Endothelial cell of umbilical vein (primary cell): ENCODE measurements around the gene OSTC. TPM values are rescaled to one million over a fixed set of nuclear protein-coding genes. Genes with fewer than 3 reads are reported as not detected.

ENCODE experiments used
- BruUV-seq: library from RNA; stranded (reverse); fragments of 400-500 nt; replicated peaks from 2 replicates; lab custom pipeline; 2021; lab: Mats Ljungman, UMichigan
- CTCF ChIA-PET: fragments of 300-600, 350-600 bp; sonication (Branson Sonifier 250); formaldehyde crosslinking; loops from one replicate; lab custom pipeline; 2021; ENCODE audit warnings: antibody characterized with exemption, inconsistent platforms; lab: Charles Lee
- POLR2A ChIA-PET: fragments of 300-600, 350-600 bp; sonication (Branson Sonifier 250); formaldehyde crosslinking; loops from one replicate; lab custom pipeline; 2021; ENCODE audit warnings: antibody characterized with exemption, inconsistent platforms; lab: Charles Lee
- DNase-seq: peaks from one replicate; pipeline ENCODE4 v3.0.0-alpha.2; 2011; ENCODE audit warnings: low read depth, low spot score
- FAIRE-seq: peaks from 2 replicates; lab custom pipeline; 2011; peaks lifted over from hg19 to GRCh38; lab: Jason Lieb, UNC
- H2AFZ ChIP-seq: 2 replicates; pipeline ENCODE4 v1.6.0; 2012; ENCODE audit warnings: low read depth, low read length, control low read depth, inconsistent platforms
- H3K27ac ChIP-seq: 2 replicates; pipeline ENCODE4 v1.5.1; 2011; ENCODE audit warnings: low read depth, mild to moderate bottlenecking, control low read depth, low read length, moderate library complexity; ENCODE audit not compliant: insufficient read depth
- H3K27me3 ChIP-seq, 2 experiments: 2 replicates each; pipeline versions ENCODE4 v1.6.0 to v1.6.1; 2011; ENCODE audit warnings: low read length in 2 of 2, mixed read lengths in 1 of 2; ENCODE audit not compliant: control insufficient read depth in 2 of 2, insufficient read depth in 2 of 2
- H3K36me3 ChIP-seq, 2 experiments: 2 replicates in 1 of 2; 3 replicates in 1 of 2; pipeline ENCODE4 v1.5.1; 2011; ENCODE audit warnings: low read length in 2 of 2, mild to moderate bottlenecking in 1 of 2, moderate library complexity in 1 of 2; ENCODE audit not compliant: control insufficient read depth in 2 of 2, insufficient read depth in 2 of 2; ENCODE audit errors: extremely low read depth in 1 of 2
- H3K4me1 ChIP-seq: 3 replicates; pipeline ENCODE4 v1.5.1; 2011; ENCODE audit warnings: mild to moderate bottlenecking, low read length; ENCODE audit not compliant: control insufficient read depth, insufficient read depth; ENCODE audit errors: extremely low read depth
- H3K4me2 ChIP-seq: 2 replicates; pipeline ENCODE4 v1.6.1; 2011; ENCODE audit warnings: low read length, control low read depth, mixed read lengths; ENCODE audit not compliant: insufficient read depth
- H3K4me3 ChIP-seq, 3 experiments: fragments of 200-600 bp in 1 of 3; sonication (generic), shearing (Covaris generic) in 1 of 3; replicated peaks in 1 of 3; 2 replicates each; pipeline ENCODE4 v1.5.1; 2011 to 2016; ENCODE audit warnings: control low read depth in 3 of 3, low read length in 3 of 3, mild to moderate bottlenecking in 2 of 3, inconsistent platforms in 1 of 3, low read depth in 1 of 3, moderate library complexity in 1 of 3; ENCODE audit not compliant: insufficient read depth in 1 of 3
- H3K79me2 ChIP-seq: 2 replicates; pipeline ENCODE4 v1.6.0; 2012; ENCODE audit warnings: low read length, inconsistent platforms; ENCODE audit not compliant: control insufficient read depth, insufficient read depth
- H3K9ac ChIP-seq: replicated peaks from 2 replicates; pipeline ENCODE3; 2011; ENCODE audit warnings: low read length, control low read depth; ENCODE audit not compliant: insufficient read depth; ENCODE audit errors: extremely low read depth
- H3K9me1 ChIP-seq: replicated peaks from 3 replicates; pipeline ENCODE4 v1.6.0; 2011; ENCODE audit warnings: mild to moderate bottlenecking, low read length; ENCODE audit not compliant: control insufficient read depth, insufficient read depth; ENCODE audit errors: extremely low read depth
- H3K9me3 ChIP-seq: replicated peaks from 2 replicates; pipeline ENCODE4 v1.5.1; 2012; ENCODE audit warnings: low read length, inconsistent platforms; ENCODE audit not compliant: control insufficient read depth, insufficient read depth
- H4K20me1 ChIP-seq: replicated peaks from 2 replicates; pipeline ENCODE3; 2011; ENCODE audit warnings: mild to moderate bottlenecking, low read length; ENCODE audit not compliant: control insufficient read depth, insufficient read depth; ENCODE audit errors: extremely low read depth
- EZH2 ChIP-seq: IDR thresholded peaks from 2 replicates; pipeline ENCODE4 v1.6.1; 2012; ENCODE audit warnings: borderline replicate concordance, low read depth, mild to moderate bottlenecking, moderate library complexity, low read length, inconsistent platforms; ENCODE audit not compliant: severe bottlenecking
- JUN ChIP-seq: IDR thresholded peaks from 2 replicates; pipeline ENCODE4 v1.6.1; 2011; ENCODE audit warnings: borderline replicate concordance, low read depth; ENCODE audit not compliant: insufficient read length, insufficient read depth
- MYC ChIP-seq: IDR thresholded peaks from one replicate; pipeline ENCODE4 v1.6.1; 2011; ENCODE audit warnings: mild to moderate bottlenecking, low read depth, low read length
- dilution Hi-C: fragments of 300-500 bp; cut with MboI; formaldehyde crosslinking; loops from one replicate; pipeline ENCODE4 v1.15.0; 2019; ENCODE audit warnings: low sequenced_read_pairs; ENCODE audit not compliant: extremely low pct_ligation_motif_present
- intact Hi-C: fragments of 100-400 bp; cut with micrococcal nuclease; formaldehyde crosslinking; loops from one replicate; pipeline ENCODE4 v1.10.0; 2022
- polyA plus RNA-seq, 4 experiments: library from polyadenylated mRNA; depleted of rRNA in 3 of 4; stranded (reverse) in 3 of 4; unstranded in 1 of 4; fragments of >200 nt; gene quantifications; 2 replicates each; pipeline versions ENCODE4 v1.2.1 to v1.2.3, GENCODE V29; 2011 to 2012; ENCODE audit warnings: missing spikeins in 1 of 4
- total RNA-seq: library from RNA; stranded (reverse); gene quantifications from 2 replicates; pipeline ENCODE4 v1.2.3, GENCODE V29; 2021
- TF ChIP-seq, protein P1 (sequence below): IDR thresholded peaks from 2 replicates; pipeline ENCODE4 v1.6.1; 2011; ENCODE audit not compliant: insufficient read depth, insufficient read length

Gene OSTC
- total and polyA plus RNA-seq, 2 donors (not counting 3 experiments of a cell fraction or from before 2014, with no cell fraction given): 196 to 310 TPM

DNA sequence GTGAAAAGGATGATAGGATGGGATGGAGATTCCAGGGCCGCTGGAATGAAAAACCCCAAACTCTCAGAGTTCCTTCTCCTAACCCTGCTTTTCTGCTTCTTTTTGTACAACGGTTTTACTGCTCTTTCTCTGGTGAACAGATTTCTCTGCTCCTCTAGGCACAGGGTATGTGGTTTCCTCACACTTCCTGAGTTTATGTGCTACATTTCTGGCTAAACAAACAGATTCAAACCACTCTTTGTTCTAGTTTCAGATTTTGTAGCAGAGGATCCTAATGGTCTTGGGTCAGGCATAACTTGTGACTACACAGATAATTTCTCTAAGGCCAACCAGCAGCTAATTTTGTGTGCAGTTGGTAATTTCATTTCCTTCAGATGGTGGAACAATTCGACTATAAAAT is 52.6 kb downstream of the OSTC start:
- Histone ChIP-seq H3K4me2 (no peak overlapping the region), H3K9me3 (no peaks in the 10 kb centered on the region), H3K36me3 (no peaks in the 10 kb centered on the region), H3K4me3 (no peak overlapping the region), H3K27me3 (peaks cover 0 to 5% of the 10 kb centered on the region in 2 experiments), H3K79me2 (no peaks in the 10 kb centered on the region), H2AFZ (no peak overlapping the region), H4K20me1 (no peaks in the 10 kb centered on the region), H3K27ac (no peak overlapping the region), H3K4me1 (no peaks in the 10 kb centered on the region), H3K9me1 (no peaks in the 10 kb centered on the region), H3K9ac (no peak overlapping the region)
- TF ChIP-seq JUN: no peak
- BruUV-seq: no TSS peak
- no peak for FAIRE-seq
- dilution Hi-C loops: no loop called here
- POLR2A ChIA-PET: no interaction called here
- intact Hi-C loops: no loop called here
- CTCF ChIA-PET: no interaction called here
- DNase-seq: no peak

DNA sequence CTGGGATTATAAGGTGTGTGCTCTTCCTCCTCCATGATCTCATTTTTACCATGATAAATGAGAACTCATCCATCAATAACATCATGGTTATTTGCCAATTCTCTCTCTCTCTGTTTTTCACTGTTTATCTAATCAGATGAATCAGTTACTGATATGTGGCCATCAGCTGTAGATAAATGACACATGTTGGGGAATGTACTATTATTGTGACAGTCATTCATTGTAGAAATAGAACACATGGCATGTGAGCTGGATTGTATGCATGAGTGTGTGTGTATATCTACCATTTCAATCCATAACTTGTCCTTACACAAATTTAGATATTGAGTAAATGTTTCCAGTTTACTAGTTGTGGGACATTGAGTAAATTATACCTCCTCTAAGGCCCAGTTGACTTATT is 53.0 kb downstream of the OSTC start:
- ChIA-PET CTCF (no interaction called here), POLR2A (no interaction called here)
- Histone ChIP-seq H3K79me2 (no peaks in the 10 kb centered on the region), H3K9me1 (no peaks in the 10 kb centered on the region), H3K27ac (no peak overlapping the region), H3K4me2 (no peak overlapping the region), H3K4me3 (no peak overlapping the region), H3K9ac (no peak overlapping the region), H3K27me3 (peaks cover 0 to 4% of the 10 kb centered on the region in 2 experiments), H2AFZ (no peak overlapping the region), H3K36me3 (no peaks in the 10 kb centered on the region), H3K9me3 (no peaks in the 10 kb centered on the region), H4K20me1 (no peaks in the 10 kb centered on the region), H3K4me1 (no peaks in the 10 kb centered on the region)
- FAIRE-seq: no peak
- DNase-seq: no peak
- BruUV-seq: no TSS peak
- dilution Hi-C loops (no loop called here), intact Hi-C loops (no loop called here)
- TF ChIP-seq MYC (no peak), EZH2 (no peak)
- TF ChIP-seq, protein P1, sequence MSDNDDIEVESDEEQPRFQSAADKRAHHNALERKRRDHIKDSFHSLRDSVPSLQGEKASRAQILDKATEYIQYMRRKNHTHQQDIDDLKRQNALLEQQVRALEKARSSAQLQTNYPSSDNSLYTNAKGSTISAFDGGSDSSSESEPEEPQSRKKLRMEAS: no peak
